IMR-90 (cell line): ENCODE data around the gene CMIP. TPM values are rescaled to one million over a fixed set of nuclear protein-coding genes. Genes with fewer than 3 reads are reported as not detected.
A peak's percentile ranks its signal among the peaks of the same experiment; 100 is the strongest.

Experiments used
- ATAC-seq: fragments of 200-7000 bp; cut with Tn5 transposase; 2 replicates; pipeline ENCODE4 v1.9.1; 2020; ENCODE audit warnings: low read depth, mild to moderate bottlenecking, moderate library complexity
- BruUV-seq: library from RNA; stranded (reverse); fragments of 400-500 nt; replicated peaks from 2 replicates; lab custom pipeline; 2021; lab: Mats Ljungman, UMichigan
- CTCF ChIA-PET: fragments of 300-600 bp; formaldehyde crosslinking; extraction: SDS; loops from one replicate; lab custom pipeline; 2021; ENCODE audit warnings: antibody characterized with exemption; lab: Yijun Ruan, JAX
- POLR2A ChIA-PET: fragments of 300-600 bp; sonication (Branson Sonifier 250); formaldehyde crosslinking; loops from one replicate; lab custom pipeline; 2022; ENCODE audit warnings: antibody characterized with exemption; ENCODE audit not compliant: unreplicated experiment; lab: Charles Lee
- DNase-seq: peaks from one replicate; pipeline ENCODE4 v3.0.0; 2013
- H2AFZ ChIP-seq: replicated peaks from 2 replicates; pipeline ENCODE3; 2013; ENCODE audit warnings: low read length, mild to moderate bottlenecking; ENCODE audit not compliant: poor library complexity
- H2AK5ac ChIP-seq: 2 replicates; pipeline ENCODE4 v1.6.1; 2013; ENCODE audit warnings: low read depth, low read length, inconsistent platforms
- H2AK9ac ChIP-seq: replicated peaks from 2 replicates; pipeline ENCODE3; 2013; ENCODE audit warnings: mild to moderate bottlenecking, low read depth, low read length, moderate library complexity; ENCODE audit not compliant: poor library complexity
- H2BK120ac ChIP-seq: 2 replicates; pipeline ENCODE4 v1.6.1; 2013; ENCODE audit warnings: low read depth, low read length, inconsistent platforms
- H2BK15ac ChIP-seq: 3 replicates; pipeline ENCODE4 v1.6.1; 2013; ENCODE audit warnings: low read depth, low read length, inconsistent platforms
- H2BK20ac ChIP-seq: 2 replicates; pipeline ENCODE4 v1.6.1; 2013; ENCODE audit warnings: low read depth, mild to moderate bottlenecking, inconsistent platforms, low read length, moderate library complexity
- H2BK5ac ChIP-seq: 2 replicates; pipeline ENCODE4 v1.6.1; 2013; ENCODE audit warnings: mild to moderate bottlenecking, low read depth, low read length, inconsistent platforms; ENCODE audit not compliant: poor library complexity, severe bottlenecking
- H3K14ac ChIP-seq: replicated peaks from 2 replicates; pipeline ENCODE4 v1.6.1; 2013; ENCODE audit warnings: low read depth, low read length, inconsistent platforms
- H3K18ac ChIP-seq: 2 replicates; pipeline ENCODE4 v1.6.1; 2013; ENCODE audit warnings: low read depth, low read length, control low read depth
- H3K23ac ChIP-seq: 2 replicates; pipeline ENCODE4 v1.6.1; 2013; ENCODE audit warnings: low read depth, low read length, inconsistent platforms
- H3K27ac ChIP-seq: 2 replicates; pipeline ENCODE4 v1.5.1; 2013; ENCODE audit warnings: mild to moderate bottlenecking, control low read depth, low read length; ENCODE audit not compliant: insufficient read depth
- H3K27me3 ChIP-seq: 2 replicates; pipeline ENCODE4 v1.6.1; 2013; ENCODE audit warnings: low read length; ENCODE audit not compliant: control insufficient read depth, insufficient read depth
- H3K36me3 ChIP-seq: 2 replicates; pipeline ENCODE4 v1.6.1; 2013; ENCODE audit warnings: low read length, mixed read lengths; ENCODE audit not compliant: control insufficient read depth, insufficient read depth
- H3K4ac ChIP-seq: 2 replicates; pipeline ENCODE4 v1.6.1; 2013; ENCODE audit warnings: low read depth, low read length, inconsistent platforms
- H3K4me1 ChIP-seq: 2 replicates; pipeline ENCODE4 v1.6.1; 2013; ENCODE audit warnings: low read length, mixed read lengths; ENCODE audit not compliant: control insufficient read depth, insufficient read depth
- H3K4me2 ChIP-seq: 2 replicates; pipeline ENCODE4 v1.6.1; 2013; ENCODE audit warnings: low read depth, mild to moderate bottlenecking, control low read depth, low read length, moderate library complexity
- H3K4me3 ChIP-seq: 2 replicates; pipeline ENCODE4 v1.5.1; 2013; ENCODE audit warnings: low read depth, mild to moderate bottlenecking, control low read depth, low read length, moderate library complexity; ENCODE audit not compliant: insufficient read depth
- H3K56ac ChIP-seq: 2 replicates; pipeline ENCODE4 v1.6.1; 2013; ENCODE audit warnings: low read length, inconsistent platforms; ENCODE audit not compliant: insufficient read depth; ENCODE audit errors: extremely low read depth
- H3K79me1 ChIP-seq, 2 experiments: 2 replicates each; pipeline ENCODE4 v1.6.1; 2013; ENCODE audit warnings: low read length in 2 of 2, inconsistent platforms in 1 of 2, low read depth in 1 of 2
- H3K9ac ChIP-seq: 2 replicates; pipeline ENCODE4 v1.6.1; 2013; ENCODE audit warnings: low read depth, low read length, control low read depth
- H3K9me1 ChIP-seq: 2 replicates; pipeline ENCODE4 v1.6.1; 2013; ENCODE audit warnings: low read length, inconsistent platforms; ENCODE audit not compliant: insufficient read depth
- H3K9me3 ChIP-seq: 2 replicates; pipeline ENCODE4 v1.6.1; 2013; ENCODE audit warnings: low read length; ENCODE audit not compliant: control insufficient read depth, insufficient read depth
- H4K20me1 ChIP-seq: 2 replicates; pipeline ENCODE4 v1.6.1; 2013; ENCODE audit warnings: low read length, inconsistent platforms; ENCODE audit not compliant: insufficient read depth
- H4K5ac ChIP-seq: 2 replicates; pipeline ENCODE4 v1.6.1; 2013; ENCODE audit warnings: mild to moderate bottlenecking, low read depth, low read length, control low read depth
- H4K8ac ChIP-seq, 2 experiments: 2 replicates each; pipeline ENCODE4 v1.6.1; 2013; ENCODE audit warnings: low read depth in 2 of 2, low read length in 2 of 2, control low read depth in 1 of 2, inconsistent platforms in 1 of 2
- H4K91ac ChIP-seq: 2 replicates; pipeline ENCODE4 v1.6.1; 2013; ENCODE audit warnings: low read depth, low read length, inconsistent platforms; ENCODE audit not compliant: insufficient read depth
- BHLHE40 ChIP-seq: fragments of 150-350 bp; IDR thresholded peaks from 2 replicates; pipeline ENCODE4 v1.6.1; 2016; ENCODE audit warnings: mild to moderate bottlenecking, low read depth, low read length
- CEBPB ChIP-seq: IDR thresholded peaks from 2 replicates; pipeline ENCODE4 v1.6.1; 2012; ENCODE audit warnings: low read depth, low read length, improper control_type of control experiment
- CHD1 ChIP-seq: IDR thresholded peaks from 2 replicates; pipeline ENCODE4 v1.6.1; 2012; ENCODE audit warnings: low read depth, low read length, improper control_type of control experiment
- CTCF ChIP-seq: conservative IDR thresholded peaks from 2 replicates; pipeline ENCODE4 v1.5.1; 2012; ENCODE audit warnings: mild to moderate bottlenecking, low read depth, low read length, improper control_type of control experiment
- ELK1 ChIP-seq: fragments of 150-350 bp; IDR thresholded peaks from 2 replicates; pipeline ENCODE4 v1.6.1; 2016; ENCODE audit warnings: low read depth, mild to moderate bottlenecking, low read length, moderate library complexity, borderline replicate concordance
- FOS ChIP-seq: fragments of 150-350 bp; IDR thresholded peaks from 2 replicates; pipeline ENCODE4 v1.6.1; 2016; ENCODE audit warnings: low read depth, low read length
- MAZ ChIP-seq: IDR thresholded peaks from 2 replicates; pipeline ENCODE4 v1.6.1; 2012; ENCODE audit warnings: low read depth, mild to moderate bottlenecking, low read length, improper control_type of control experiment, moderate library complexity, borderline replicate concordance
- MXI1 ChIP-seq: IDR thresholded peaks from 2 replicates; pipeline ENCODE4 v1.6.1; 2012; ENCODE audit warnings: low read depth, mild to moderate bottlenecking, low read length, moderate library complexity, borderline replicate concordance
- POLR2A ChIP-seq: IDR thresholded peaks from 2 replicates; pipeline ENCODE4 v1.6.1; 2012; ENCODE audit warnings: mild to moderate bottlenecking, low read depth, low read length
- RAD21 ChIP-seq: IDR thresholded peaks from 2 replicates; pipeline ENCODE4 v1.6.1; 2012; ENCODE audit warnings: low read length, improper control_type of control experiment
- RCOR1 ChIP-seq: IDR thresholded peaks from 2 replicates; pipeline ENCODE4 v1.6.1; 2012; ENCODE audit warnings: mild to moderate bottlenecking, low read length, improper control_type of control experiment; ENCODE audit not compliant: insufficient replicate concordance
- RFX5 ChIP-seq: IDR thresholded peaks from 2 replicates; pipeline ENCODE4 v1.8.0; 2012; ENCODE audit warnings: low read depth, mild to moderate bottlenecking, low read length, moderate library complexity
- SMC3 ChIP-seq: fragments of 150-350 bp; IDR thresholded peaks from 2 replicates; pipeline ENCODE4 v1.6.1; 2016; ENCODE audit warnings: low read depth, mild to moderate bottlenecking, antibody characterized with exemption, low read length, moderate library complexity
- USF2 ChIP-seq: fragments of 150-350 bp; IDR thresholded peaks from 2 replicates; pipeline ENCODE4 v1.6.1; 2017; ENCODE audit warnings: mild to moderate bottlenecking, antibody characterized with exemption, low read length, low read depth
- WGBS, 2 experiments: methylation state at CpG; one replicate each; pipeline versions ENCODE4 v1.1.5 to v1.1.7; 2013; ENCODE audit warnings: missing lambda C conversion rate in 2 of 2; ENCODE audit not compliant: insufficient read length in 1 of 2; ENCODE audit errors: extremely low coverage in 2 of 2; 5-methylcytosine and 5-hydroxymethylcytosine counted together
- dilution Hi-C: fragments of 300-500 bp; cut with HindIII; formaldehyde crosslinking; loops from one replicate; pipeline ENCODE4 v1.14.3; 2018; ENCODE audit warnings: low sequenced_read_pairs; ENCODE audit not compliant: unreplicated experiment
- in situ Hi-C: fragments of 300-500 bp; cut with MboI; formaldehyde crosslinking; loops from 3 replicates; pipeline ENCODE4 v1.14.3; 2019; ENCODE audit warnings: low sequenced_read_pairs, inconsistent platforms, mixed read lengths
- intact Hi-C: fragments of 100-400 bp; cut with micrococcal nuclease; formaldehyde crosslinking; loops from 2 replicates; pipeline ENCODE4 v1.10.0; 2022
- polyA plus RNA-seq, 3 experiments: library from polyadenylated mRNA; depleted of rRNA; stranded (reverse); fragments of >200 nt; gene quantifications; 2 replicates each; pipeline ENCODE4 v1.2.3, GENCODE V29; 2012; ENCODE audit warnings: low replicate concordance in 1 of 3
- total RNA-seq: library from RNA; depleted of rRNA; stranded (reverse); fragments of >200 nt; gene quantifications from 2 replicates; pipeline ENCODE4 v1.2.3, GENCODE V29; 2012

The CMIP gene
- total and polyA plus RNA-seq, 2 of the 4 experiments (the other 2 are of a cell fraction), result 3.2 to 11.6 TPM

- peaks cover 35% of the 10 kb centered on the region for H4K20me1 ChIP-seq
- BruUV-seq, result no TSS peak
- H2AK9ac ChIP-seq, result no peak overlapping the region
- H3K9ac ChIP-seq, result no peak overlapping the region
- H3K9me3 ChIP-seq, result no peaks in the 10 kb centered on the region
- ChIA-PET CTCF (interaction anchor here (0.5 to 0.6 kb wide), 3 partner anchors 49 to 122 kb away, joined by 3 to 4 read pairs (median 3); no protein-coding TSS in a partner anchor), POLR2A (interaction anchor here (0.6 kb wide), 1 partner anchor 63 kb away, joined by 3 read pairs; no protein-coding TSS in a partner anchor)
- H3K4me2 ChIP-seq, result no peak overlapping the region
- TF ChIP-seq FOS, result no peak
- no peak for TF ChIP-seq POLR2A
- no peak for TF ChIP-seq BHLHE40
- TF ChIP-seq USF2, result no peak
- TF ChIP-seq RCOR1, result no peak
- no peak for TF ChIP-seq CTCF
- TF ChIP-seq CHD1, result no peak
- TF ChIP-seq MAZ, result no peak
- no peak for TF ChIP-seq ELK1
- no peak for TF ChIP-seq CEBPB
- no peak for TF ChIP-seq RFX5
- no peak for TF ChIP-seq SMC3
- no peak for TF ChIP-seq MXI1
- no peak for TF ChIP-seq RAD21
- H2AK5ac ChIP-seq, result no peak overlapping the region; the same call in 1 of the 2 replicates
- WGBS, 2 experiments, result 95% methylated on average over 10 of the region's 17 CpGs; no CpG with 5 or more reads in 1 of the 2 experiments
- DNase-seq (no peak), ATAC-seq (no peak)
- H3K79me1 ChIP-seq, result peaks cover 46 to 72% of the 10 kb centered on the region in 2 experiments
- no peak overlapping the region for H4K91ac ChIP-seq
- dilution Hi-C loops (no loop called here), intact Hi-C loops (no loop called here), in situ Hi-C loops (no loop called here)
- no peak overlapping the region for H2AFZ ChIP-seq
- H3K56ac ChIP-seq, result no peak overlapping the region
- 0 out of 2 replicates have a peak overlapping the region, but pooled peaks have one; percentile 23 for H3K14ac ChIP-seq
- no peak overlapping the region for H3K23ac ChIP-seq
- H3K36me3 ChIP-seq, result peaks cover 3% of the 10 kb centered on the region; the same call in 1 of the 2 replicates
- H3K4me3 ChIP-seq, result no peak overlapping the region
- no peaks in the 10 kb centered on the region for H3K27me3 ChIP-seq
- no peak overlapping the region for H2BK20ac ChIP-seq
- no peak overlapping the region for H4K5ac ChIP-seq
- peaks cover 14% of the 10 kb centered on the region for H3K9me1 ChIP-seq
- no peak overlapping the region for H4K8ac ChIP-seq
- H2BK120ac ChIP-seq, result no peak overlapping the region
- no peak overlapping the region for H3K18ac ChIP-seq
- peak overlapping the region; percentile 43; the same call in 1 of the 3 replicates for H2BK15ac ChIP-seq
- no peak overlapping the region for H3K27ac ChIP-seq
- H3K4ac ChIP-seq, result no peak overlapping the region
- no peak overlapping the region for H2BK5ac ChIP-seq
- peaks cover 6% of the 10 kb centered on the region for H3K4me1 ChIP-seq
Measured at GRCh38 chr16:81502396-81503070, 57.9 kb downstream of the CMIP start.
